Measurements from ENCODE around the gene MAPK8IP3. TPM values are rescaled to one million over a fixed set of nuclear protein-coding genes. Genes with fewer than 3 reads are reported as not detected.

The MAPK8IP3 gene
- total RNA-seq, 1 donor from 2014 or later: 32.6 TPM

GRCh38 chr16:1819611-1820010 lies 113.6 kb downstream of the MAPK8IP3 start:
- DNase-seq (ENCODE audit: low read depth): no peak
- H3K36me3 ChIP-seq (ENCODE audit: control insufficient read depth, insufficient read depth, low read length): peaks cover 1% of the 10 kb centered on the region
- no peak overlapping the region for H3K4me3 ChIP-seq (ENCODE audit: low read depth, low read length)
- TF ChIP-seq CTCF (IDR thresholded peaks at IDR 0.05; ENCODE audit: insufficient read depth, low read length, poor library complexity, severe bottlenecking): no peak
- no peaks in the 10 kb centered on the region for H3K27me3 ChIP-seq (ENCODE audit: control insufficient read depth, insufficient read depth, low read length)

Other genes with a start within 250 kb of the MAPK8IP3 start
- gene CLCN7, start 231.2 kb upstream of the MAPK8IP3 start, total RNA-seq: 116 and 186 TPM in 2 replicates
- not detected in 2 replicates for gene PTX4, start 217.3 kb upstream of the MAPK8IP3 start, total RNA-seq
- 23.1 and 28.1 TPM in 2 replicates for gene TELO2, start 212.8 kb upstream of the MAPK8IP3 start, total RNA-seq
- 1.2 and 4.0 TPM in 2 replicates for gene TMEM204, start 172.5 kb upstream of the MAPK8IP3 start, total RNA-seq
- 15.5 and 18.1 TPM in 2 replicates for gene IFT140, start 94.1 kb upstream of the MAPK8IP3 start, total RNA-seq
- gene CRAMP1, start 93.8 kb upstream of the MAPK8IP3 start, total RNA-seq: 10.7 and 19.3 TPM in 2 replicates
- gene JPT2, start 27.9 kb upstream of the MAPK8IP3 start, total RNA-seq: 108 and 109 TPM in 2 replicates
- gene NME3, start 65.3 kb downstream of the MAPK8IP3 start, total RNA-seq: 44.9 and 45.3 TPM in 2 replicates
- gene EME2, start 66.6 kb downstream of the MAPK8IP3 start, total RNA-seq: 6.8 and 13.6 TPM in 2 replicates
- 94.9 and 108 TPM in 2 replicates for gene MRPS34, start 66.9 kb downstream of the MAPK8IP3 start, total RNA-seq
- gene SPSB3, start 76.4 kb downstream of the MAPK8IP3 start, total RNA-seq: 60.6 and 78.2 TPM in 2 replicates
- 145 and 187 TPM in 2 replicates for gene NUBP2, start 76.8 kb downstream of the MAPK8IP3 start, total RNA-seq
- 0.48 TPM in 1 of 2 replicates, not detected in the other for gene IGFALS, start 87.5 kb downstream of the MAPK8IP3 start, total RNA-seq
- 62.8 and 98.4 TPM in 2 replicates for gene HAGH, start 120.6 kb downstream of the MAPK8IP3 start, total RNA-seq
- gene FAHD1, start 121.0 kb downstream of the MAPK8IP3 start, total RNA-seq: 59.7 and 77.3 TPM in 2 replicates
- 5.0 and 6.2 TPM in 2 replicates for gene MEIOB, start 166.0 kb downstream of the MAPK8IP3 start, total RNA-seq
- 0.89 and 0.92 TPM in 2 replicates for gene HS3ST6, start 212.2 kb downstream of the MAPK8IP3 start, total RNA-seq
- 11.7 and 12.0 TPM in 2 replicates for gene MSRB1, start 237.0 kb downstream of the MAPK8IP3 start, total RNA-seq
- not detected in 2 replicates for gene RPL3L, start 248.5 kb downstream of the MAPK8IP3 start, total RNA-seq